Heart left ventricle (tissue), 13 donors: ENCODE measurements around the gene ARMH2.

Experiments used
- POLR2A ChIP-seq, 2 donors: fragments of 450-650 bp; IDR thresholded peaks; one replicate each; pipeline ENCODE4 v1.6.1; 2017; ENCODE audit warnings: antibody characterized with exemption in 2 of 2, mild to moderate bottlenecking in 2 of 2, moderate library complexity in 2 of 2
- TF ChIP-seq, protein P1 (sequence below), 12 donors: fragments of 200-600 bp; sonication (generic) in 4 of 12; IDR thresholded peaks; one replicate each; pipeline versions ENCODE4 v1.5.0 to v1.8.0; 2018 to 2022; ENCODE audit warnings: antibody characterized with exemption in 12 of 12, mild to moderate bottlenecking in 5 of 12
- donor health status: ischemic (EF 13 %, LVEDD 7.1; RV severe dilation, severe dysfunction).
- donor health status: DM: no; HTN: yes; CAD: no.
- donor health status: DM: no; HTN: no; CAD: no.
- donor health status: ischemic (EF 25% LVEDD 6.9; RV normal size, moderate dysfunction).
- donor health status: ischemic (EF 25% LVEDD 5.7; RV mildly dilated, moderate dysfunction).
- donor health status: ischemic (EF 35%, LVEDD 5.7; RV mildly dilated, moderate dysfunction).
- donor health status: nonischemic (EF 11% LVEDD 7.7; RV severe dilation, severe dysfunction).
- donor health status: DM: yes; HTN: yes; CAD: no.
- donor health status: PGD.
- donor health status: ischemic (EF 29% LVEDD 5.4; RV normal size, mild dysfunction).
- donor health status: nonischemic (EF 23%, LVEDD 6.1; RV moderate dilation, normal function).

GRCh38 chr6:24778121-24778520, 20.6 kb downstream of the ARMH2 start:
- TF ChIP-seq, protein P1, sequence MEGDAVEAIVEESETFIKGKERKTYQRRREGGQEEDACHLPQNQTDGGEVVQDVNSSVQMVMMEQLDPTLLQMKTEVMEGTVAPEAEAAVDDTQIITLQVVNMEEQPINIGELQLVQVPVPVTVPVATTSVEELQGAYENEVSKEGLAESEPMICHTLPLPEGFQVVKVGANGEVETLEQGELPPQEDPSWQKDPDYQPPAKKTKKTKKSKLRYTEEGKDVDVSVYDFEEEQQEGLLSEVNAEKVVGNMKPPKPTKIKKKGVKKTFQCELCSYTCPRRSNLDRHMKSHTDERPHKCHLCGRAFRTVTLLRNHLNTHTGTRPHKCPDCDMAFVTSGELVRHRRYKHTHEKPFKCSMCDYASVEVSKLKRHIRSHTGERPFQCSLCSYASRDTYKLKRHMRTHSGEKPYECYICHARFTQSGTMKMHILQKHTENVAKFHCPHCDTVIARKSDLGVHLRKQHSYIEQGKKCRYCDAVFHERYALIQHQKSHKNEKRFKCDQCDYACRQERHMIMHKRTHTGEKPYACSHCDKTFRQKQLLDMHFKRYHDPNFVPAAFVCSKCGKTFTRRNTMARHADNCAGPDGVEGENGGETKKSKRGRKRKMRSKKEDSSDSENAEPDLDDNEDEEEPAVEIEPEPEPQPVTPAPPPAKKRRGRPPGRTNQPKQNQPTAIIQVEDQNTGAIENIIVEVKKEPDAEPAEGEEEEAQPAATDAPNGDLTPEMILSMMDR (IDR thresholded peaks at IDR 0.05), result no peak
- TF ChIP-seq POLR2A (IDR thresholded peaks at IDR 0.05), result no peak
